HepG2 (cell line): ENCODE measurements around the gene RNF208. TPM values are rescaled to one million over a fixed set of nuclear protein-coding genes. Genes with fewer than 3 reads are reported as not detected.

ENCODE experiments used
- AHR ChIP-seq: IDR thresholded peaks from 2 replicates; pipeline ENCODE4 v1.6.1; 2018; ENCODE audit warnings: missing genetic modification reagents, missing compliant biosample characterization
- AKAP8 ChIP-seq: sonication (generic); formaldehyde crosslinking; IDR thresholded peaks from 2 replicates; pipeline ENCODE4 v1.5.1; 2020; ENCODE audit warnings: mild to moderate bottlenecking, missing genetic modification reagents
- ARID4A ChIP-seq: sonication (generic); formaldehyde crosslinking; IDR thresholded peaks from 2 replicates; pipeline ENCODE4 v1.5.0; 2020; ENCODE audit warnings: mild to moderate bottlenecking, missing genetic modification reagents, borderline replicate concordance
- FLYWCH1 ChIP-seq: sonication (generic); formaldehyde crosslinking; IDR thresholded peaks from 2 replicates; pipeline ENCODE4 v1.8.1; 2023; ENCODE audit warnings: mild to moderate bottlenecking, missing genetic modification reagents
- MLX ChIP-seq: IDR thresholded peaks from 2 replicates; pipeline ENCODE4 v1.6.1; 2016
- RORA ChIP-seq: sonication (generic); formaldehyde crosslinking; IDR thresholded peaks from 2 replicates; pipeline ENCODE4 v1.5.0; 2020; ENCODE audit warnings: mild to moderate bottlenecking, missing genetic modification reagents, moderate library complexity
- SAP130 ChIP-seq: IDR thresholded peaks from 2 replicates; pipeline ENCODE4 v1.6.1; 2016; ENCODE audit warnings: low read depth
- SNAPC4 ChIP-seq: sonication (generic); formaldehyde crosslinking; IDR thresholded peaks from 2 replicates; pipeline ENCODE4 v1.4.0; 2020; ENCODE audit warnings: mild to moderate bottlenecking, missing genetic modification reagents
- ZBTB10 ChIP-seq: sonication (generic); formaldehyde crosslinking; IDR thresholded peaks from 2 replicates; pipeline ENCODE4 v1.4.0; 2020; ENCODE audit warnings: missing genetic modification reagents, borderline replicate concordance
- ZBTB33 ChIP-seq: sonication (generic); formaldehyde crosslinking; IDR thresholded peaks from 2 replicates; pipeline ENCODE4 v1.4.0; 2020; ENCODE audit warnings: missing genetic modification reagents
- ZFP36 ChIP-seq: fragments of 150-350 bp; IDR thresholded peaks from 2 replicates; pipeline ENCODE4 v1.6.1; 2018; ENCODE audit warnings: borderline replicate concordance, low read length, low read depth; ENCODE audit not compliant: partially characterized antibody
- ZNF580 ChIP-seq: IDR thresholded peaks from 2 replicates; pipeline ENCODE4 v1.6.1; 2016; ENCODE audit warnings: low read depth, borderline replicate concordance
- ZNF597 ChIP-seq: sonication (generic); formaldehyde crosslinking; IDR thresholded peaks from 2 replicates; pipeline ENCODE4 v1.5.0; 2020; ENCODE audit warnings: missing genetic modification reagents
- polyA plus RNA-seq, 8 experiments: library from polyadenylated mRNA; depleted of rRNA in 3 of 8; stranded (reverse) in 7 of 8; unstranded in 1 of 8; fragments of >200 nt; fragmentation: Illumina TruSeq in 4 of 8; extraction: Trizol in 4 of 8; gene quantifications; 2 replicates each; pipeline versions ENCODE4 v1.2.1 to v1.2.3, GENCODE V29; 2011 to 2016; ENCODE audit warnings: low read depth in 4 of 8, missing spikeins in 1 of 8, mixed read lengths in 1 of 8; ENCODE audit not compliant: insufficient read depth in 1 of 8
- total RNA-seq, 5 experiments: library from RNA; depleted of rRNA; stranded (reverse); fragments of >200 nt; fragmentation: Illumina TruSeq; extraction: Trizol; gene quantifications; 2 replicates each; pipeline ENCODE4 v1.2.3, GENCODE V29; 2016; ENCODE audit warnings: low read depth in 1 of 5

Gene RNF208
- total and polyA plus RNA-seq, 2 of the 13 experiments (the other 11 are each of a cell fraction or from before 2014, with no cell fraction given): 1.6 to 2.1 TPM

- TF ChIP-seq SAP130 (peak; percentile 57), FLYWCH1 (no peak), AHR (CRISPR knock-in tag) (no peak), ZBTB33 (CRISPR knock-in tag) (peak; percentile 9; the same call in 1 of the 2 replicates), RORA (CRISPR knock-in tag) (no peak), ARID4A (CRISPR knock-in tag) (no peak), ZFP36 (no peak), ZBTB10 (CRISPR knock-in tag) (no peak), SNAPC4 (no peak), MLX (CRISPR knock-in tag) (no peak), ZNF597 (CRISPR knock-in tag) (no peak), AKAP8 (CRISPR knock-in tag) (peak; percentile 89), ZNF580 (CRISPR knock-in tag) (no peak)
These were observed 6.5 kb upstream of the RNF208 start (continued) for GRCh38 chr9:137228506-137228967.
